Activated CD8-positive, alpha-beta memory T cell treated with anti-CD3 and anti-CD28 coated beads for 48 hours (primary cell): ENCODE data around the gene ANO7.

ENCODE experiments used
- DNase-seq, 3 experiments: peaks; one replicate each; pipeline ENCODE4 v3.0.0-alpha.2; 2020; ENCODE audit warnings: low read depth in 2 of 3, low spot score in 2 of 3

The ANO7 gene

DNA sequence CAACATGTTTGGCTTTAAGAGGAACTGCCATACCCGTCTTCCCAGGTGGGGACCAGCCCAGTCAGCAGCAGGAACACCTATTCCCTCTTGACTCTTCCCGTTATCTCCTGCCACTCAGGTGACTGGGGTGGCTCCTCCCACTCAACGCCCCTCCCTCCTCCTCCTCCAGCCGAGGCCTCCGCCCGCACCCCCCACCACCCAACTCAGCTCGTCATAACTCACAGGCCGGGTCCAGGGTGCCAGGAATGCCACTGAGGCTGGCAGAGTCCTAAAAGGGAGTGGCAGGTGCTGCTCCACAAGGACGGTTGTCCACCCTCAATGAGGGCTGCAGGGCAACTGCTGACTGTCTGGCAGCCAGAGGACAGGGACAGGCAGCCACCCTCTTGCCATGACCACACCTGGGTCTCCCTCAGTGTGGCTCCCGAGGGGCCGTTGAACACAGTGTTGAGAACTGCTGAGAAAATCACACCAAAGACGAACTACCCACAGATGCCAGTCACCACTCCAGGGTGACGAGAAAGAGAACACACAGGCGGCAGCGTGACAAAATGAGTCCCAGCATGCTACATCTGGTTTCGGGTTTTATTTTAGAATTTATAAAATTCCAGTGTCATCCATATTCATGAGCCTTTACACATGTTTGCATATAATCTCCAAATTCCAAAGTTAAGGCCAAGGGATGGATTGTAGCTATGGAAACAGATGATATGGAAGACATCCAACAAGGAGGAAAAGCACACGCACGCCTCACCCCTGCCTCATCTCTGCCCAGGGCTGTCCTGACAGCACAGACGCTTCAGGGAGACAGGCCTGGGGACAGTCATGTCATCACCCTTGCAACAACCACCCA is 38.5 kb downstream of the ANO7 start:
- no peak for DNase-seq

DNA sequence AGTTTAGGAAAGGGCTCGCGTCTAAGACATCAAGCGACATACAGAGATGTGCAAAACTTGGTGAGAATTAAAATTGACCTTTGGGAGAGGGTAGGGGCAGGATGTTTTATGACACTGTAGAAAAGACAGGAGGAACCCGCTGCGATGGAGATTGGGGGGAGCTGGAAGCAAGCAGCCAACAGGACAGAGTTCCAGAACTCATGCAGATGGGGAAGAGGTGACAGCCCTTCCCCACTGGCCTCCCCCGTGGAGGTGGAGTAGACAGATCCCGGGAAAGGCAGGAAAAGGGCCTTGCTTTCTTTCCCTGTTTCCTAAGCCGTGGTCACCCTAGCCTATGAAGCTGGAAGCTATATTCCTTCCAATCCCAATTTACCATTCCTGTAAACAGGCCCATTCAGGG is 39.1 kb downstream of the ANO7 start:
- DNase-seq = no peak

DNA sequence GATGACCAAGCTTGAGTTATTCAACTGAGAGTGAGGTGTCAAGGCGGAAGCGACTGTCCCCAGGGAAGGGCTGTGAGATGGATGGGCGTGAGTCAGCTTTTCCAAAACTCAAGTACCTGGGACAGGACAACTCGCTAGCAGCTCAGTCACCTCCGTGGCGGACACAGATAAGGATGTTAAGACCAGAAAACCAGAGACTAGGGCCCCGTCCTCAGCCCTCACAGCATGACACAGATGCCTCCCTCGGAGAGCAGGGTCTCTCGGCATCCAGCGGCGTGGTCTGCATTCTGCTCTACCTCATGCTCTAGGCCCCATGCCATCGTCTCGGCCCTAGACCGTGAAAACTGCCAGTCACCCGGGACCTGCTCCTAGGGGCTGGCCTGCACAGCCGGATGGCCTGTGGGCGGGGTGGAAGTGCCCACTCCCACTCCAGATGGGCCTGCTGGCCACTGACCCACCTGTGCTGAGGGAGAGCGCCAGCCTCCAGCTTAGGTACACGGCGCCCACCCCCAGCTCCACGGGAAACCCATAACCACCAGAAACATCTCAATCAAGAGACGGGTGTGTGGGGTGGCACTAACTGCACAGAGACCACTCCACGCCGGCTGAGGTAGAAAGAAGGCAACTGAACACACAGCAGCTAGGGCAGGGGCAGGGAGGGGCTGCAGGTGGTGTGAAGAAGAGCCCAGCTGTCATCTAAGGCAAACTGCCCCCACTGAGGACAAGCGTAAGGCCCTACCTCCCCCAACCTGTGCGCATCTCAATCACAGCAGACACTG is 39.8 kb downstream of the ANO7 start:
- DNase-seq = no peak

DNA sequence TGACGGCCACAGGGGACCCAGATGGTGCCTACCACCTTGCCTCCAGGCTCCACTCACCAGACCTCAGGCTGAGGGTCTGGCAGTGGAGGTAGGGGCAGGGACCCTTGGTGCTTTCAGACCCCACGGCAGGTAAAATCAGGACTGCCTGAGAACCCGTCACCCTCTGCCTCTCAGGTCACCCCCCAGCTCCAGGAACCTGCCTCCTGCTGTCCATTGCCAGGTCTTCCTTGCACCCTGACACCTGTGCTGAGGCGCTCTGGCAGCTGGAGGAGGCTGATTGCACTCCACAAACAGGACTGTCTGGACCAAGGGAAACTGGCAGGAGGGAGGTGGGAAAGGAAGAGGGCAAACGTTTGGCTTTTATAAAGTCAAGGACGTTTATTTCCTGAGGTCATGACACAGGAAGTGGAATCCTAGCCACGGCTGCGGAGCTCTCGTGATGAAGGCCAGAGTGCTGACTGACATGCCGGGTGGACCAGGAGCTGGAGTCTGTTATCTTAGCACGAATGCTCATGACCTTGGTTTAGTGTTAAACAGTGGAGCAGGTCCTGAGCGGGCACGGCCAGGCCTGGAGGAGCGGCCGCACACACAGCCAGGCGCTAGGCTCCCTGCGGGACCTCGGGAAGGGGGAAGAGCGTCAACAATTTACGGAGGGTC is 40.5 kb downstream of the ANO7 start:
- no peak for DNase-seq

DNA sequence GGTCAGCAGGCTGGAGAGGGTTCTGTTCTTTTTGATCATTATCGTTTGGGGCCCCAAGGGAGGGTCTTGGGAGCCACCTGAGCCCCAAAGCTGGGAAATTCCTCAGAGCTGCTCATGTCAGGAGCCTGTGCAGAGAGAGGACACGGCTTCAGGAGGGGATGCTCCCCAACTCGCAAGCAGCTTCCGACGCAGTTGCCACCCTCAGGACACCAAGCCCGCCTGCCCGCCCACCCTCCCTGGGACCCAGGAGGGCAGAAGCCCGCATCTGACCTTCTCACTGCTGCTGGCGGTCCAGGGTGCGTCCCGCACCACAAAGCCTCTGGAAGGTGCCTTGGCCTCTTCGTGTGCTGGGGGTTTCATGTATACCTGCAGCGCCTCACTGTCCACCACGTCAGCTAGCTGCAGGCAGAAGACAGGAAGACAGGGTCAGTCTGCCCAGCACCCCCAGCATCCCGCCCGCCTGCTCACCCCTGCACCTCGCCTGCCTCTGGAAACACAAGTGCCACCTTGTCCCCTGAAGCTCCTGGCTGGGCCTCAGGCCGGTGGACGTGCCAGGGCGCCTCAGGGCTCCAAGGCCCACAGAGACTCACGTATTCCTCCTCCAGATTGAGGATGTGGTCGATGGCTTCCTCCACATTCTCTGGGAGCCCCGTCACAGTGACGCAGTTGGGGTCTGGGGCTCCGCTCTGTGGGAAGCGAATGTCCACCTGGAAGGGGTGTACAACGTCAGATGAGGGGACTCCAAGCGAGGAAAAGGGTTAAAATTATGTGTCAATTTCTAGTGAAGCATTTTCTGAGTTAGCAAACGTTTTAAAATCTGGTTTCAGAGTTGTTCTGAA is 41.3 kb downstream of the ANO7 start:
- DNase-seq = no peak

DNA sequence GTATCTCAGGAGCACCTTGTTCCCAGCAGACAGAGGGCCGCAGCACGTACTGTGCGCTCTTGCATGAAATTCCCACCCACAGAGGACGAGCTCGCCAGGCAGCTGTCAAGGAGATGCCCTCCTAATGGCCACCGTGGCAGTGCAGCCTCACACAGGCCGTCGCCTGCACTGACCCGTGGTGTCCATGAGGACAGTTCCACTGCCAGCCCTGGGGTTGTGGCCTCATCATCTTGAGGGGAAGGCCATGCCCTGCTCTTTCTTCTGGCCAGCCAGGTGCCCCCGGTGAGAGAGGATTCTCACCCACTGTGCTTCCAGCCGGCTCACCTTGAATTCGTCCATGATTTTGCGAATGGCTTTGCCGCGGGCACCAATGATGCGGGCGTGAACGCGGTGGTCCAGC is 42.0 kb downstream of the ANO7 start:
- no peak for DNase-seq

DNA sequence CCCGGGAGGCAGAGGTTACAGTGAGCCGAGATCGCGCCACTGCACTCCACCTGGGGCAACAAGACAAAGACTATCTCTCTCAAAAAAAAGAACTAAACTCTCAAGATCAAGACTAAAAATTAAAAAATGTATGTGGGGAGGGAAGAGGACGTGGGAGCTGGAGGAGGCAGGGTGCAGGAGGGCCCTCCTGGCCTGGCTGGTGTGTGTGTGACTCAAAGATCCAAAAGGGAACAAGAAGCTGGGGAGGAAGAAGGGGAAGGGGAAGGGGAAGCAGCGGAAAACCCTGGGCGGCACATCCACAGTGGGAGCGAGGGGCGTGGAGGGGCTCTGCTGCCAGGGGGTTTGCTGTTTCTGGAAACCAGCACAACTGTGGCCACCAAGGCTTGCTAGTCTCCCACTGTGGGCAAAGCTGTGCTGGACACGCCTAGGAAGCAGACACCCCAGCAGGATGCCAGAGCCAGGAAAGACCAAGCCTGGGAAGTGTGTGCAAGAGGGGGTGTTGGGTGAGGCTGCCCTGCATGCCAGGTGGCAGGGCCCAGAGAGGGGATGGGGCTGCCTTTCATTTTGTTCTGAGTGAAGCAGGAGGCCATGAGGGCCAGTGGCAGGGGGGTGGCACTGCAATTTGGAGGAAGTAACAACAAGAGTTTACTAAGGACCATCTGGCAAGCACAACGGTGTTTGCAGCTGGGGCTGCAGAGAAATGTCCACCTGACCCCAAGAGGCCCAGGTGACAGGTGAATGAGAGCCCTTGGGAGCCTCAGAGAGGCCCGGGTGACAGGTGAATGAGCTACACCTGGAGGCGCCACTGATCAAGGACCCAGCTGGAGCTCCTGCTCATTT is 44.5 kb downstream of the ANO7 start:
- no peak for DNase-seq

DNA sequence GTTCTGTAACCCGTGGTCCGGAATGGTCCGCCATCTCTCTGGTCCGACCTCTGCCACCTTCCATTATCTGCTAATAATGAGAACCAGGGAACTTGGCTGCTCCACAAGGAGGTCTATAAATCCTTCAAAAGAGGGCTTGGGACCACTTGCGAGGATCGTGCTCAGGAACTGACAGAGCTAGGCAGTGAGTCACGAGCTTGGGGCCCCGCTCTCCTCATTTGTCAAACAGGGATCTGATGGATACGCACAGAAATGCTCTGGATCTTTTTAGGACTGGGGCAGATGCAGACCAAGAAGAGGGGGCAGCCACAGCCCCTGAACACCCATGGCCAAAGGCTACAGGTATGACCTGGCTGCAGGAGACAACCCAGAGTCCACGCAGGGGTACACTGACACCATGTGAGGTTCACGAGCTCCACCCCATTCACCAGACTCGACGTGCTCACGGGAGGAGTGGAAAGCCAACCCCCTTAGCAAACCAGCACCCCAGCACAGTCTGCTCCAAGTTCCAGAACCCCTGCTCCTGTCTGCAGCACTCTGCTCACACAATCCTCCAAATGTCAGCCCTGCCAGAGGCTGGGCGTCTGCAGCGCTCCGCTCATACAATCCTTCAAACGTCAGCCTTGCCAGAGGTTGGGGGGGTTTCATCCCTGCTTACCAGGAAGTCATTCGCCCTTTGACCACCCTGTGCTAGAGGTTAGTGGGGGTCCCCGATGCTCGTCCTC is 45.8 kb downstream of the ANO7 start:
- DNase-seq = no peak

DNA sequence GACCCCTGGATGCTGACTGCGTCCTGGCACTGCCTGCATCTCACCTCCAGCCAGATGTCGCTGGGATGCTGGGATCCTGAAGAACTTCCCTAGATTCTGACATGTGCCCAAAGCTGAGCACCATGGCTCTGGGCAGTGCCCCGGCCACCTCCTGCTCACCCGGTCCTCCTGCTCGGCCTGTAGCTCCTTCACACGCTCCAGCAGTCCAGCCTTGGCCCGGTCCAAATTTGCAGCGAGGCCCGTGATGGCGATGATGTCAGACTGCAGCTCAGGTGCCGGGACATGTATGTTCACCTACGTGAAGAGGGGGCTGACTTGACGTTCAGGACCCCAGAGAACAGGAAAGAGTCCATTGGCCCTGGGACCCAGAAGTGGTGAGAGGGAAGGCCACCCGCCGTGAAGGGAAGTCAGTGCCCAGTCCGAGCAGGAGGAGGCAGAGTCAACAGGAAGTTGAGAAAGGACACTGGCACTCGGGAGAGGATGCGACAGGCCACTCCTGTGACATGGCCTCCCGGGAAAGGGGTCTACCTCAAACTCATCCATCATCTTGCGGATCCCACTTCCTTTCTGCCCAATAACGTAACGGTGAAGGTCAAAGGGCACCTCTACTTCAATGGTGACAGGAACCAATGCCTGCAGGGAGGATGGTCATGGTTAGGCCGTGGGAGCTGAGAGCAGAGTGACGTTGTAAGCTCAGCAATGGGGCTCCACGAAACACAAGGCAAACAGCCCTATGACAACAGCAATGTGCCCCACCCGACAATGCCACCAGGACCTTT is 46.7 kb downstream of the ANO7 start:
- DNase-seq = no peak

DNA sequence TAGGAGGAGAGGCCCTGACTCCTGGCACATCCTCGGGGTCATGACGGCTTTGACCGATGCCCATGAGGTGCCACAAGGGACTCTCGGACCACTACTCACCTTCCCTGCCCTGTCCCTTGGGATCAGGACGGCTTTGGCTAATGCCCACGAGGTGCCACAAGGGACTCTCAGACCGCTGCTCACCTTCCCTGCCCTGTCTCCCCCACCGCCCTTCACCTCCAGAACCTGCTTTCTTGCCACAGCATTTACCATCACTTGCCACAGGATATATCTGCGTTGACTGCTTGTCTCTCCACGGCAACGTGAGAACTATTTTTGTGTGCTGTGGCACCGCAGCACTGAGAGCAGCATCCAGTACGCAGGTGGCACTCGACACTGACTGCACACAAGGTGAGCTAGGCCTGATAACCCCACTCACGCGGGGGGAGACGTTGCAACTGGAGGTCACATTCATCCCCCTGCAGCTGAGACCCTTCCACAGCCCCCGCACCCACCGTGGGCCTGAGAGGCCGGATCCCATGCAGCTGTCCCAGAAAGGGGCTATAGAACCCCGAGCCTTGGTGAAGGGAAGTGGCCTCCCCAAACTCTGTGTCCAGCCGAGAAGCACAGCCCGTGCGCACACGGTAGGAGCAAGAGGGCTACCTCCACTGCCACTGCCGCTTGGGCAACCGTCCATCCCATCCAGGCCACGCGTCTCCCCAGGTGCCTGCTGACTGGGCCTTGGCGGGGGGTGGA is 47.5 kb downstream of the ANO7 start:
- no peak for DNase-seq

DNA sequence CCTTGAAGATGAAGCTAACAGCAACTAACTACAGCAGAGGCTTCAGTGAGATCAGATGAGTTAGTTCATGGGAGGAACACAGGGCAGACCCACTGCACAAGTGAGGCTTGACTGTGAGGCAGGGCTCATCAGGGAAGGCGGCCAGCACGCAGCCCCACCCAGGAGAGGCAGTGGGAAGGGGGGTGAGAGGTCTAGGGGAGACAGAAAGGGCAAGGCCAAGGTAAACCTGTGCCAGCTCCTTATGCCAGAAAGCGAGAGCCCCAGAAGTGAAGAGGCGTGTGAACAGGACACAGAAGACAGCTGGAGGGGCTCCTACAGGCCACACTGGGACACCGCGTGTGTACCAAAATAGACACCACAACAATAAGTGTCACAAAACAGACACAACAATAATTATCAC is 48.6 kb downstream of the ANO7 start:
- DNase-seq = no peak

DNA sequence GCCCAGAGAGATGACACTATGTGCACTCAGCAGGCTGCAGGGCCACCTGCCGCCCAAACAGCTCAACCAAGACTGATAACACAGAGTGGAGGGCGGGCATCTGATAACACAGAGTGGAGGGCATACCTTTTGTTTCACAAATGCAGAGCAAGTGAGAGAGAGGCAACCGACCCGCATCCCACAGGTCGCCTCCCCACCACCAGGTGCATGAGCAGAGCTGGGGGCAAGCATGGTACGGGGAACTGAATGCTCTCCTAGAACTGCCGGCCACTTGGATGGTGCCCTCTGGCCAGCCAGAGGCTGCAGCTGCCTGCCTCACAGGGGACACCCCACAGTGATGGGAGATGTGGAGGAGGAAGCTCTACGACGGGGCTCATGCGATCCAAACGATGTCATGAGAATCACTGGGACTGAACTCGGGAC is 49.5 kb downstream of the ANO7 start:
- no peak for DNase-seq

DNA sequence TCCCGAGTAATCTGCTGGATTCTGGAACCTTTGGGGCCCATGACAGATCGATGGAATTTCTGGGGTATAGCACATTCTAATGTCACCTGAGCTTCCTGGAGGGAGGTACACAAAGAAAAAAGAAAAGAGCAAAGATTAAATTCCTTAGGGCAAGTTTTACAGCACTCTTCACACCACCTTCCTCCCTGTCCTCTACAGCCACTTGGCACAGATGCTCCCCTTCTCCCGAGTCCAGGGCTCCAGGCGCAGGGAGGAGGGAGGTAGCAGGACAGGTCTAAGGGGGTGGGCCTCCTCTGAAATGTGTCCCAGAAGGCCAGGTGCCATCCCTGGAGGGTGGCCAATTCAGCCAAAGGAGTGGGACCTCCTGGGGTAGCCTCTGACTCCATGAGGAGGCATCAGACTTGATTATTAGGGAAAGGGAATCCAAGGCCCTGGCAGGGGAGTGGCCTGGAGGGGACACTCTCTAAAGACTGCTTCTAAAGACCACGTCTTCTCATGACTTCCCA is 50.3 kb downstream of the ANO7 start:
- no peak for DNase-seq

DNA sequence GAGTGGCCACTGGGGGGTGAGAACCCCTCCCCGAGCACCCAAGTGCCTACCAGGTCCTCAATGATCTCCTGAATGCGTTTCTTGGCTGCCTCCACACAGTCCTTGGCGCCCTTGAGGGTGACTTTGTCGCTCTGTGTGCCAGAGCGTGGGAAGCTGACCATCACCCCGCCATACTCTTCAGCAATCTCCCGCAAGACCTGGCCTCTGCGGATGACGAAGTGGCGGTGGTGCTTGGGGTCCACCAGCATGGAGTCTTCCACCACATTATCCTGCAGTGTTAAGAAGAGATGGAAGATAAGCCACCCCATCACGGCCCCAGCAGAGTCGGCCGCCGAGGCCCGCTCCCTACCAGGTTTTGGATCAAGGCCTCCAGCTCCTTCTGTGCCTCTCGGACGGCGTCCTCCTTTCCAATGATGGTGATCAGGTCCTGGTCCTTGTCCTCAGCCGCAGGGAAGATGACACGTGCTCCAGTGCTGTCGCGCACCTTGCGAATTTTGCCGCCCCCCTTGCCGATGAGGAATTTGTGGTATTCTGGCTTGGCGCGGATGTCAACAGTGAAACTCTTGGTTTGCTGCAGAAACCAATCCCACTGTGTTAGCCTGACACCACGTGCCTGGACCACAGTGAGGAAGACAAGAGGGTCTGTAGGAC is 51.2 kb downstream of the ANO7 start:
- DNase-seq = no peak

DNA sequence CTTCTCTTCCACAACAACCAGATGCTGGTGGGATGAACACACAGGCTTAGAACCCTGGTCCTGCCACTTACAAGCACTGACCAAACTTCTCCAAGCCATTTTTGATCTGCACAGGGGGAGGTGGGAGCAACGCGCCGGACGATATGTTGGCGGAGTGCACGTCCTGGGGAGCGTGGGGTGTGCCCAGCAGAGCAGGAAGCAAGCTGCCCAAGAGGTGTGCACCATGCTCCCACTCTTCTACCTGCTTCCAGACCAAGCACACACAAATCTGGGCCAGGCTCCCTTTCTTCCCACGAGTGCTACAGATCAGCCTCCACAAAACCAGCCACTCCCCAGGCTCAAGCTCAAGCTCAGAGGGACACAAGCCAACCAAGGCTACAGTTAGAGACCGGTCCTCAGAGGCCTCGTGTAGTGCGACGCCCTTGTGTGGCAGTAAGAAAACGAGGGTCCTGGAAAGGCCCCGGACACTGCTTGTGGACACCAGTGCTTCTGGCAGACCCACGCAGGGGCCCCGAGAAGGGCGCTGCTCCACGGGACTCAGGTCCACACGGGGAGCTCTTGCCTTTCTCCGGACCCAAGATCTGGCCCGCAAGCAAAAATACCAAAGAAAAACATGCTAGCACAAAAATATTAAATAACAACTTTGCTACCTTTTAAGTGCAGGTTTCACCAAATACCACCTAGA is 52.0 kb downstream of the ANO7 start:
- no peak for DNase-seq

DNA sequence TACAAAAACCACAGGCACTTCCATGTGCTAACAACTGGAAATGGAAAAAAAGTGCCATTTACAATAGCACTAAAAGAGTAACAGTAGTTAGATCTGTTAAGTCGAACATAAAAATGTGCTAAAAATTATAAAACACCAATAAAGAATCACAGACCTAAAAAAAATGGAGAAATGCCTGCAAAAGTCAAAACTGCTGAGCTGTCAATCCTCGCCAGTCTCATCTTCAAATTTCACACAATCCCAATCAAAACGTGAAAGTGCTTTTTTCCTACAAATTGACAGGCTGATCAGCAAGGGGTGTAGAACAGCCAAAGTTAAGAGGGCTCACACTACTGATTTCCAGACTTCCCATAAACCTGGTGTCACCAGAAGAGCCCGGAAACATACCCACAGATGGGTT is 53.2 kb downstream of the ANO7 start:
- DNase-seq = no peak

DNA sequence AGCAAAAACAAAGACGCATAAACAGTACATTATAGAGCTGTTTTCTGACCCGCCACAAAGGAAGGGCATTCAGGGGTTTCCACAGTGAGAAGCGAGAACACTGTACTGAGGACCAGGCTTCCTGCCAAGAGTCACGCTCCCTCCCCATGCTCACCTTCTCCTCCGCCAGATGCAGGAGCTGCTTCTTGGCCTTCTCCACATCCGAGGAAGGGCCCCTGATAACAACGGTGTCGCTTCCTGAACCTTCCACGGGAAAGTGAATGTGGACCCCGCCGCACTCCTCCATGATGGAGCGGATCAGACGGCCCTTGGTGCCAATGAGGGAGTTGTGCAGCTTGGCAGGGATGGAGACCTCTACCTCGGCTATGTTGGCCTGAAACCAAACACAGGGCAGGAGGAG is 53.8 kb downstream of the ANO7 start:
- no peak for DNase-seq
